HEK293T (cell line): Measurements from ENCODE around the gene GRM4.

Source experiments
- CTCF ChIA-PET: fragments of 350-600 bp; formaldehyde crosslinking; extraction: SDS; loops from one replicate; lab custom pipeline; 2021; ENCODE audit warnings: antibody characterized with exemption, inconsistent platforms; lab: Yijun Ruan, JAX
- POLR2A ChIA-PET: fragments of 350-600 bp; formaldehyde crosslinking; extraction: SDS; loops from one replicate; lab custom pipeline; 2020; ENCODE audit warnings: antibody characterized with exemption, inconsistent platforms; lab: Yijun Ruan, JAX
- DNase-seq: peaks from one replicate; pipeline ENCODE4 v3.0.0; 2012; ENCODE audit warnings: mixed read lengths; ENCODE audit errors: extremely low spot score
- ARNT ChIP-seq: fragments of 450-650 bp; IDR thresholded peaks from 2 replicates; pipeline ENCODE4 v1.6.1; 2017; ENCODE audit warnings: mild to moderate bottlenecking
- BHLHE40 ChIP-seq: fragments of 450-650 bp; IDR thresholded peaks from 2 replicates; pipeline ENCODE4 v1.6.1; 2016; ENCODE audit warnings: mild to moderate bottlenecking, moderate library complexity, borderline replicate concordance
- CTBP1 ChIP-seq: fragments of 450-650 bp; IDR thresholded peaks from 2 replicates; pipeline ENCODE4 v1.6.1; 2016; ENCODE audit warnings: borderline replicate concordance
- ELF4 ChIP-seq: fragments of 450-650 bp; IDR thresholded peaks from 2 replicates; pipeline ENCODE4 v1.6.1; 2017; ENCODE audit warnings: antibody characterized with exemption
- FOXA1 ChIP-seq: fragments of 450-650 bp; IDR thresholded peaks from 2 replicates; pipeline ENCODE4 v1.6.1; 2016; ENCODE audit warnings: mild to moderate bottlenecking
- FOXK2 ChIP-seq: fragments of 450-650 bp; IDR thresholded peaks from 2 replicates; pipeline ENCODE4 v1.6.1; 2016; ENCODE audit warnings: mild to moderate bottlenecking
- FOXM1 ChIP-seq: fragments of 450-650 bp; IDR thresholded peaks from 2 replicates; pipeline ENCODE4 v1.6.1; 2017; ENCODE audit warnings: mild to moderate bottlenecking, borderline replicate concordance
- HDGF ChIP-seq: fragments of 450-650 bp; IDR thresholded peaks from 2 replicates; pipeline ENCODE4 v1.6.1; 2017; ENCODE audit warnings: antibody characterized with exemption, borderline replicate concordance
- L3MBTL2 ChIP-seq: fragments of 450-650 bp; conservative IDR thresholded peaks from 2 replicates; pipeline ENCODE4 v1.6.1; 2016; ENCODE audit warnings: mild to moderate bottlenecking
- LEF1 ChIP-seq: fragments of 450-650 bp; IDR thresholded peaks from 2 replicates; pipeline ENCODE4 v1.6.1; 2017; ENCODE audit warnings: mild to moderate bottlenecking, borderline replicate concordance
- NFRKB ChIP-seq: fragments of 450-650 bp; IDR thresholded peaks from 2 replicates; pipeline ENCODE4 v1.6.1; 2016; ENCODE audit warnings: mild to moderate bottlenecking, moderate library complexity
- SP1 ChIP-seq: fragments of 450-650 bp; IDR thresholded peaks from 2 replicates; pipeline ENCODE4 v1.6.1; 2017
- SUZ12 ChIP-seq: fragments of 450-650 bp; IDR thresholded peaks from 2 replicates; pipeline ENCODE4 v1.6.1; 2016; ENCODE audit warnings: mild to moderate bottlenecking
- TARDBP ChIP-seq: fragments of 450-650 bp; IDR thresholded peaks from 2 replicates; pipeline ENCODE4 v1.6.1; 2016
- ZNF384 ChIP-seq: fragments of 450-650 bp; IDR thresholded peaks from 2 replicates; pipeline ENCODE4 v1.6.1; 2016
- TF ChIP-seq, protein P1 (sequence below): fragments of 450-650 bp; IDR thresholded peaks from 2 replicates; pipeline ENCODE4 v1.6.1; 2016

Gene GRM4

DNA sequence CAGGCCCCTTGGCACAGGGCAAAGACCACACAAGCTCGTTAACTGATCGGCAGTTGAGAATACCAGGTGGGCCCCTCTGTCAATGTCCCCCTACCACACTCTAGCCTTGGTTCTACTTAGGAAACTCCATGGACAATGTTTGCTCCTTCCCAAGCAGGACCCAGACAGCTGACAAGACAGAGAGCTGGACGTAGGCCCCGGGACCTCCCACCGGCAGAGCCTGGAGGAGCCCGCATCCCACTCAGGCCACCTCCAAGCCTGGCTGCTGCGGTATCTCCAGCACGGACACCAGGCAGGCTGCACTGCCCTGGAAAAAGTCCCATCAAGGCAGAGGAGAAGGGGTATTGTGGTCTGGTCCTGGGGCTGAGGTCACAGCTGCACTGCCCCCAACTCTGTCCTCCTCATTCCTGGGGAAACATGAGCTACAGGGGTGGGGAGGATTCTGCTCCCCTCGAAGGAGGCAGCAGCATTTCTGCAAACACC lies 6.2 kb upstream of the GRM4 start:
- no peak for TF ChIP-seq ELF4
- TF ChIP-seq HDGF = no peak
- no peak for TF ChIP-seq SP1
- TF ChIP-seq BHLHE40 = no peak
- no peak for TF ChIP-seq FOXA1
- TF ChIP-seq LEF1 = no peak
- no peak for TF ChIP-seq FOXK2
- no peak for TF ChIP-seq ZNF384
- TF ChIP-seq NFRKB = no peak
- no peak for TF ChIP-seq TARDBP
- TF ChIP-seq FOXM1 = no peak
- TF ChIP-seq L3MBTL2 = no peak
- no peak for TF ChIP-seq SUZ12
- ChIA-PET CTCF (interaction anchor here (0.5 to 2.1 kb wide), 2 partner anchors 72 to 97 kb away, joined by 3 to 11 read pairs; no protein-coding TSS in a partner anchor), POLR2A (no interaction called here)
- DNase-seq = no peak

DNA sequence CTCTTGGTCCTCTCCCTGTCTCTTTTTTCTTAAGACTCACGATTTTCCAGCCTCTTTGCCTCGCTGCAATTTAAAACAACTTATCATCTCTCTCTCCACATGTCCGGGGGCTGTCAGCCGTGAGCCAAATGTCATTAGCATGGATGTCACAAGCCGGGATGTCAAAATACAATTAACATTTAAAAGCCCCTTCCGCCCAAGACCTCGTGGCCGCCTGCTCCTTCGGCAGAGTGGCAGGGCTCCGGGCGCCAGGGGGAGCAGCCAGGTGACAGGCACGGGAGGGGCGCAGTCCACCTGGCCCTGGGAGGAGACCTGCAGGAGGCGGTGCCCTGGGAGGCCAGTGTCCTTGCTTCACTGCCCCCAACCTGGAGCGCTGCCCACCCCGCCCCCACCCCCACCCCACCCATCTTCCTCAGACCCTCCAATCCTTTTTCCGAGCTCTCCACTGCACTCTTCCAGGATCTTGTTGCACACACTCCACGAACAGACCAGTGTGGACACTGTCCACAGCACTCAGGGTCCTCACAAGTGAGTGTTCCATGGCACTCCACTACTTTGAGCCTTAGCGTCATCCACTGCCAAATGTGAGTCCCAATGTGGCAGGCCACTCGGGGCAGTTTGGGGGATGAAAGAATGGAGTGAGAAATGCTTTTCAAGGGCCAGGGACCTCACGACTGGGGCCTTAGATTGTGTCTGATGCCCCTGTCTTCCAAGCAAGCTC lies 5.6 kb upstream of the GRM4 start:
- no peak for DNase-seq
- ChIA-PET POLR2A (no interaction called here), CTCF (interaction anchor here (0.5 to 2.1 kb wide), 2 partner anchors 72 to 96 kb away, joined by 3 to 11 read pairs; no protein-coding TSS in a partner anchor)
- no peak for TF ChIP-seq SP1
- TF ChIP-seq, protein P1, sequence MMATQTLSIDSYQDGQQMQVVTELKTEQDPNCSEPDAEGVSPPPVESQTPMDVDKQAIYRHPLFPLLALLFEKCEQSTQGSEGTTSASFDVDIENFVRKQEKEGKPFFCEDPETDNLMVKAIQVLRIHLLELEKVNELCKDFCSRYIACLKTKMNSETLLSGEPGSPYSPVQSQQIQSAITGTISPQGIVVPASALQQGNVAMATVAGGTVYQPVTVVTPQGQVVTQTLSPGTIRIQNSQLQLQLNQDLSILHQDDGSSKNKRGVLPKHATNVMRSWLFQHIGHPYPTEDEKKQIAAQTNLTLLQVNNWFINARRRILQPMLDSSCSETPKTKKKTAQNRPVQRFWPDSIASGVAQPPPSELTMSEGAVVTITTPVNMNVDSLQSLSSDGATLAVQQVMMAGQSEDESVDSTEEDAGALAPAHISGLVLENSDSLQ = no peak
- TF ChIP-seq ARNT = no peak
- no peak for TF ChIP-seq FOXM1

DNA sequence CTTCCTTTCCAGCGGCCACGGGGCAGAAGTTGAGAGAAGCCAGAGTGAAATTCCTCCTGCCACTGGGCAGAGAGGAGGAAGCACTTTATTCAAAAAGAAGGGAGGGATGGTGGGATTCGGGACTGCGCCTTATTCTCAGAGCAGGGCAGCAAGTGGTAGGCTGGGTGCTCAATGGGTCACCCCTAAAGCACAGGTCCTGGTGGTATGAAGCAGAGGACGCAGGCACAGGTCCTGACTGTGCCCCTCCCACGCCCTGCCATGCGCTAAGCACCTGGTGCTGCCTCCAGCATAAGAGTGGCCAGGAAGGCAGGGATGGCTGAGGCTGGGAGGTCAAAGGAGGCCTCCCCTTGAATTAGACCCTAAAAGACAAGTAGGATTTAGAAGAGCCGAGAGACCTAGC lies 4.9 kb upstream of the GRM4 start:
- no peak for DNase-seq
- CTCF ChIA-PET = no interaction called here
- TF ChIP-seq, protein P1 = no peak
- TF ChIP-seq FOXK2 = no peak
- POLR2A ChIA-PET = no interaction called here

DNA sequence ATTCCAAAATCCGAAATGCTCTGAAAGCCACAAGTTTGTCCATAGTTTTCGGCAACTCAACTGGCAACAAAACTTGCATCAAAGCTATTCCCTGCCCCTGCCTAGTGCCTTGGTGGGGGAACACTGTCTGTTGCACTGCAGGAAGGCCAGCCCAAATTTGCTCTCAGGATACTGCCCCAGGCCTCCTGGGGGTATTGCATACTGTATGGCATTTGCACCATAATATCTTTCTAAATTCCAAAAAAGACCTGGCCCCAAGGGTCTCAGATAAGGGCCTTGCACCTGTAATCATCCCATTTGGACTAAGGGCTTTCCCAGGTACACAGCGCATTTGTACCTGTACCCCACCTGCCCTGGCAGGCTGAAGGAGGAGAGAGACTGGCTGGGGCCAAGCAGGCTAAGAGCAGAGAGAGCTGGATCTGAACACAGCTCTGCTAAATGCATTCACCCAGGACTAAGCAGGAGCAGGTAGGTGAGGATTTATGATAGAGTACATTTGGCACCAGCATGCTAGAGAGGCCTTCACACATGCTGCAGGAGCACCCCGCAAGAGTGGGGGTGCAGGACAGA lies 4.0 kb upstream of the GRM4 start:
- ChIA-PET POLR2A (no interaction called here), CTCF (interaction anchor here (0.7 to 0.9 kb wide), 2 partner anchors 120 to 404 kb away, joined by 3 read pairs; no protein-coding TSS in a partner anchor)
- no peak for DNase-seq
- TF ChIP-seq BHLHE40 = no peak
- TF ChIP-seq TARDBP = no peak
- TF ChIP-seq ELF4 = no peak
- no peak for TF ChIP-seq HDGF
- TF ChIP-seq SUZ12 = no peak
- no peak for TF ChIP-seq ZNF384
- no peak for TF ChIP-seq FOXA1
- no peak for TF ChIP-seq CTBP1

DNA sequence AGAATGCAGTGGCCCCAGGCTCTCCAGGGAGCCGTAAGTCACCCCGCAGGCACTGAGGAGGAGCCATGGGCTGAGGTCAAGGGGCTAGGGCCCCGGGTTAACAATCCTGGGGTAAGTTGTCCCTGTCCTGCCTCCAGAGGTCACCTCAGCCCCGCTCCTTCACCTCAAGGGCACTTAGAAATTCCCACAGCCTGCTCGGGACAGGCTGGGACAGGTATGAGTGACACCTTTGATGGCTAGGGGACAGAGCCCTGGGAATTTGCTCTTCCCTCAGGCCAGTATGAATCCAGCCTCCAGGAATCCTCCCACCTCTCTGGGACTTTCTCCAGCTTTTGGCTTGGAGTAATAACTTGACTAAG lies 3.5 kb upstream of the GRM4 start:
- no peak for TF ChIP-seq FOXK2
- TF ChIP-seq SUZ12 = no peak
- no peak for TF ChIP-seq ZNF384
- TF ChIP-seq SP1 = no peak
- TF ChIP-seq BHLHE40 = no peak
- no peak for TF ChIP-seq CTBP1
- no peak for TF ChIP-seq NFRKB
- TF ChIP-seq TARDBP = no peak
- no peak for TF ChIP-seq FOXA1
- no peak for TF ChIP-seq HDGF
- no peak for TF ChIP-seq ELF4
- TF ChIP-seq L3MBTL2 = no peak
- no peak for TF ChIP-seq FOXM1
- TF ChIP-seq ARNT = no peak
- no peak for DNase-seq
- POLR2A ChIA-PET = no interaction called here
- CTCF ChIA-PET = interaction anchor here (0.6 to 0.9 kb wide), 2 partner anchors 119 to 297 kb away, joined by 3 to 7 read pairs; no protein-coding TSS in a partner anchor

DNA sequence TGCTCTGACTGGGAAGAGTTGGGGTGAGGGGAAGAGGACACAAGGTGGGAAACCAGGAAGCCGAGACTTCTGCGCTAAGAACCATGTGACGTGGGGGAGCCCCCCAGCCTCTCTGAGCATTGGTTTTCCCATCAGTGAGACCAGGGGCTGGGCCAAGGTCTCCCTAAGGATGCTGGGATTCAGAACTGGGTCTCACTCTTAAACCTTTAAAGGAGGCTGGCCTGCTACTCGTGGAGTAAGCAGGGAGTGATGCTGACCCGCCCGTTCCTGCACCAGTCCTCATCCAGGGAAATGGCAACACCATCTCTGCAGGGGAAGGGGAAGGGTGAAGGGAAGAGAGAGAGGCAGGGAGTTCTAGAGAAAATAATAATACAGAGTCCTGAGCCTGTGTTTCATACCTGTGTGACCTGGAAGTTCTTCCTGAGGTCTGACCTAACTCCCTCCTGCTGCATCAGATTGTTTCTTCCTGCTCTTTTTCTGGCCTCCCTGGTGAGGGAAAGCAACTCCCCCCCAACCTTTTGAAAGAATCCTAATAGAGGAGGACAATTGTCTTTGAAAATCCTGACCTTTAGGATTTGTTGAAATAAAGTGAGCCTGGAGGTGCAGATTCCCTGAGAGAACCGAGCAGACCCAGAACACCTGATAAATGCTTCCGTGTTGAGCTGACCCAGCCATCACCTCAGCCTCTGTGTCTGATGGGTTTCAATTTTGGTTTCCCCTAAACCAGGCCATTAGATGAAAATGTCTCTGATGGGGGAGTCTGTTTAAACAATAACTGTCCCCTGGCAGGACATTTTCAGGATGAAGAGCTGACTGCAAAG lies 3.0 kb upstream of the GRM4 start:
- TF ChIP-seq L3MBTL2 (no peak), SP1 (no peak), SUZ12 (no peak), ZNF384 (no peak)
- POLR2A ChIA-PET = no interaction called here

More for the DNA sequence above, 3.0 kb upstream of the GRM4 start:
- DNase-seq = no peak
- CTCF ChIA-PET = interaction anchor here (0.6 to 0.9 kb wide), 2 partner anchors 119 to 298 kb away, joined by 3 to 7 read pairs; no protein-coding TSS in a partner anchor
